Keratinocyte (primary cell): ENCODE measurements around the gene CCDC85B. TPM values are rescaled to one million over a fixed set of nuclear protein-coding genes. Genes with fewer than 3 reads are reported as not detected.

ENCODE experiments used
- DNase-seq: peaks from one replicate; pipeline ENCODE4 v3.0.0-alpha.2; 2011; ENCODE audit warnings: low read depth, missing footprints, low spot score
- FAIRE-seq: peaks from 2 replicates; lab custom pipeline; 2011; peaks lifted over from hg19 to GRCh38; lab: Jason Lieb, UNC
- H2AFZ ChIP-seq: 2 replicates; pipeline ENCODE4 v1.6.0; 2012; ENCODE audit warnings: low read length, control low read depth, inconsistent platforms; ENCODE audit not compliant: control insufficient read depth
- H3K27ac ChIP-seq: 2 replicates; pipeline ENCODE4 v1.5.1; 2011; ENCODE audit warnings: low read length; ENCODE audit not compliant: control insufficient read depth, insufficient read depth
- H3K27me3 ChIP-seq: 3 replicates; pipeline ENCODE4 v1.6.0; 2011; ENCODE audit warnings: low read length; ENCODE audit not compliant: control insufficient read depth, insufficient read depth; ENCODE audit errors: extremely low read depth
- H3K36me3 ChIP-seq, 2 experiments: 2 replicates in 1 of 2; 3 replicates in 1 of 2; pipeline ENCODE4 v1.5.1; 2011; ENCODE audit warnings: low read length in 2 of 2, mild to moderate bottlenecking in 1 of 2; ENCODE audit not compliant: control insufficient read depth in 2 of 2, insufficient read depth in 2 of 2; ENCODE audit errors: extremely low read depth in 1 of 2
- H3K4me1 ChIP-seq: 3 replicates; pipeline ENCODE4 v1.5.1; 2011; ENCODE audit warnings: low read length; ENCODE audit not compliant: control insufficient read depth, insufficient read depth; ENCODE audit errors: extremely low read depth
- H3K4me2 ChIP-seq: 3 replicates; pipeline ENCODE4 v1.6.0; 2011; ENCODE audit warnings: low read depth, low read length; ENCODE audit not compliant: control insufficient read depth, insufficient read depth; ENCODE audit errors: extremely low read depth
- H3K4me3 ChIP-seq, 3 experiments: fragments of 200-600 bp in 1 of 3; sonication (generic) in 1 of 3; 2 replicates in 2 of 3; 3 replicates in 1 of 3; pipeline ENCODE4 v1.5.1; 2011 to 2016; ENCODE audit warnings: low read length in 3 of 3, mild to moderate bottlenecking in 3 of 3, control low read depth in 2 of 3, inconsistent platforms in 1 of 3, low read depth in 1 of 3, mixed read lengths in 1 of 3, mixed run types in 1 of 3, moderate library complexity in 1 of 3; ENCODE audit not compliant: control insufficient read depth in 2 of 3, insufficient read depth in 2 of 3; ENCODE audit errors: extremely low read depth in 1 of 3
- H3K79me2 ChIP-seq: 2 replicates; pipeline ENCODE4 v1.6.0; 2012; ENCODE audit warnings: low read length; ENCODE audit not compliant: control insufficient read depth, insufficient read depth
- H3K9ac ChIP-seq: 3 replicates; pipeline ENCODE4 v1.6.0; 2011; ENCODE audit warnings: low read length; ENCODE audit not compliant: control insufficient read depth, insufficient read depth; ENCODE audit errors: extremely low read depth
- H3K9me1 ChIP-seq: 3 replicates; pipeline ENCODE4 v1.6.0; 2011; ENCODE audit warnings: low read length; ENCODE audit not compliant: control insufficient read depth, insufficient read depth; ENCODE audit errors: extremely low read depth
- H3K9me3 ChIP-seq: 2 replicates; pipeline ENCODE4 v1.5.1; 2012; ENCODE audit warnings: low read depth, low read length; ENCODE audit not compliant: control insufficient read depth
- H4K20me1 ChIP-seq: 3 replicates; pipeline ENCODE4 v1.6.0; 2011; ENCODE audit warnings: low read length; ENCODE audit not compliant: control insufficient read depth, insufficient read depth; ENCODE audit errors: extremely low read depth
- CTCF ChIP-seq, 3 experiments: IDR thresholded peaks in 1 of 3; conservative IDR thresholded peaks in 1 of 3; optimal IDR thresholded peaks in 1 of 3; 2 replicates in 2 of 3; 3 replicates in 1 of 3; pipeline versions ENCODE3 to v1.5.1; 2011; ENCODE audit warnings: low read length in 3 of 3, mild to moderate bottlenecking in 3 of 3, moderate library complexity in 2 of 3, control low read depth in 1 of 3, inconsistent platforms in 1 of 3; ENCODE audit not compliant: insufficient read depth in 2 of 3; ENCODE audit errors: extremely low read depth in 1 of 3
- EZH2 ChIP-seq: IDR thresholded peaks from one replicate; pipeline ENCODE4 v1.6.1; 2012; ENCODE audit warnings: inconsistent platforms, mild to moderate bottlenecking, low read length, moderate library complexity
- dilution Hi-C: fragments of 300-500 bp; cut with MboI; formaldehyde crosslinking; loops from one replicate; pipeline ENCODE4 v1.7.0; 2020; ENCODE audit warnings: low sequenced_read_pairs; ENCODE audit not compliant: extremely low pct_ligation_motif_present
- polyA plus RNA-seq, 5 experiments: library from polyadenylated mRNA; depleted of rRNA in 3 of 5; stranded (reverse) in 3 of 5; stranded (forward) in 1 of 5; unstranded in 1 of 5; fragments of >200 nt; gene quantifications; 1 replicate in 1 of 5; 2 replicates in 3 of 5; 3 replicates in 1 of 5; pipeline versions ENCODE4 v1.2.1 to v1.2.3, GENCODE V29; 2011 to 2012; ENCODE audit warnings: missing spikeins in 2 of 5, low read depth in 1 of 5, low replicate concordance in 1 of 5

CCDC85B gene
- polyA plus RNA-seq, 1 donor (not counting 4 experiments of a cell fraction or from before 2014, with no cell fraction given): 4.1 TPM

- Histone ChIP-seq H2AFZ (no peak overlapping the region), H3K27ac (peak overlapping the region; percentile 98), H3K27me3 (no peaks in the 10 kb centered on the region), H3K9ac (peak overlapping the region; percentile 99), H4K20me1 (peaks cover 26% of the 10 kb centered on the region), H3K4me1 (peaks cover 65% of the 10 kb centered on the region), H3K9me1 (peaks cover 2% of the 10 kb centered on the region), H3K4me3 (peak overlapping the region; percentile 94 to 99 (median 97)), H3K79me2 (peaks cover 60% of the 10 kb centered on the region), H3K9me3 (no peaks in the 10 kb centered on the region), H3K36me3 (peaks cover 18 to 32% of the 10 kb centered on the region in 2 experiments), H3K4me2 (peak overlapping the region; percentile 22)
- DNase-seq (no peak), FAIRE-seq (no peak)
- no peak for TF ChIP-seq EZH2
- TF ChIP-seq CTCF (optimal IDR thresholded peaks at IDR 0.05 in 1 of 3, IDR thresholded peaks at IDR 0.05 in 1 of 3, conservative IDR thresholded peaks at IDR 0.05 in 1 of 3; ENCODE audit: extremely low read depth in 1 of 3, insufficient read depth in 2 of 3, low read length in 3 of 3): peak in 2 of 3 experiments; percentile 6 to 22
- dilution Hi-C loops: no loop called here
Observed at GRCh38 chr11:65899356-65900124, 9.1 kb downstream of the CCDC85B start.

- H3K9me1 ChIP-seq: peaks cover 2% of the 10 kb centered on the region
- H4K20me1 ChIP-seq: peaks cover 23% of the 10 kb centered on the region
- no peak for DNase-seq
- H3K9me3 ChIP-seq: no peaks in the 10 kb centered on the region
- TF ChIP-seq EZH2: no peak
- TF ChIP-seq CTCF (optimal IDR thresholded peaks at IDR 0.05 in 1 of 3, IDR thresholded peaks at IDR 0.05 in 1 of 3, conservative IDR thresholded peaks at IDR 0.05 in 1 of 3; ENCODE audit: extremely low read depth in 1 of 3, insufficient read depth in 2 of 3, low read length in 3 of 3): no peak
- peaks cover 62% of the 10 kb centered on the region for H3K4me1 ChIP-seq
- H3K4me2 ChIP-seq: peak within 1 kb of the TSS; percentile 82
- H3K36me3 ChIP-seq: peaks cover 17 to 31% of the 10 kb centered on the region in 2 experiments
- peaks cover 56% of the 10 kb centered on the region for H3K79me2 ChIP-seq
- H3K9ac ChIP-seq: peak within 1 kb of the TSS; percentile 99
- H3K4me3 ChIP-seq: peak within 1 kb of the TSS; percentile 94 to 99 (median 97)
- FAIRE-seq: no peak
- no peak within 1 kb of the TSS for H2AFZ ChIP-seq
- H3K27ac ChIP-seq: peak within 1 kb of the TSS; percentile 98
- dilution Hi-C loops: no loop called here
- no peaks in the 10 kb centered on the region for H3K27me3 ChIP-seq
Observed at GRCh38 chr11:65900125-65900898, 9.8 kb downstream of the CCDC85B start, which contains the start of gene FOSL1. TSS of gene FOSL1 (minus strand) at chr11:65900388. CDS start at chr11:65900339, 49 bp downstream.
